ENCODE measurements around the gene FGD2.
A peak's percentile ranks its signal among the peaks of the same experiment; 100 is the strongest.
"Not testable (repeated sequence)": the region's sequence is repeated elsewhere in the genome, so short reads cannot be mapped to it uniquely, and the experiment has no call there.

The FGD2 gene

DNA sequence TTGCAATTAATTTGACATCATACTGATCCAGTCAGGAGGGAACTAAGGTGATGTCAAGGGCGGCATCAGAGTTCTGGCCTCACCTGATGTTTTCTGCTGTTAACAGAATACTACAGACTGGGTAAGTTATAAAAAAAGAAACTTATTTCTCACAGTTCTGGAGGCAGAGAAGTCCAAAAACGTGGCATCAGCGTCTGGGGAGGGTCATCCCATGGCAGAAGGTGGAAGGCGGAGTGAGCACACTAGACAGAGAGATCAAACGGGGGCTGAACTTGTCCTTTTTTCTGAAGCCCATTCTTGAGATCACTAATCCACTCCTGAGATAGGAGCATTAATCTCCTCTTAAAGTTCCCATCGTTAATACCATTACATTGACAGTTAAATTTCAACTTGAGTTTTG is 16.2 kb upstream of the FGD2 start:
- H3K27ac ChIP-seq = no peak overlapping the region
- H3K36me3 ChIP-seq = no peaks in the 10 kb centered on the region
- no peak overlapping the region for H3K4me3 ChIP-seq
- H3K27me3 ChIP-seq = no peaks in the 10 kb centered on the region
- peaks cover 0 to 22% (median 12%) of the 10 kb centered on the region in 4 donors for H3K4me1 ChIP-seq
- intact Hi-C loops (cut with DNase I; ENCODE audit: low total_unique reads) = no loop called here
- H3K9me3 ChIP-seq = no peaks in the 10 kb centered on the region
- no peak for DNase-seq
- TF ChIP-seq, protein P1, sequence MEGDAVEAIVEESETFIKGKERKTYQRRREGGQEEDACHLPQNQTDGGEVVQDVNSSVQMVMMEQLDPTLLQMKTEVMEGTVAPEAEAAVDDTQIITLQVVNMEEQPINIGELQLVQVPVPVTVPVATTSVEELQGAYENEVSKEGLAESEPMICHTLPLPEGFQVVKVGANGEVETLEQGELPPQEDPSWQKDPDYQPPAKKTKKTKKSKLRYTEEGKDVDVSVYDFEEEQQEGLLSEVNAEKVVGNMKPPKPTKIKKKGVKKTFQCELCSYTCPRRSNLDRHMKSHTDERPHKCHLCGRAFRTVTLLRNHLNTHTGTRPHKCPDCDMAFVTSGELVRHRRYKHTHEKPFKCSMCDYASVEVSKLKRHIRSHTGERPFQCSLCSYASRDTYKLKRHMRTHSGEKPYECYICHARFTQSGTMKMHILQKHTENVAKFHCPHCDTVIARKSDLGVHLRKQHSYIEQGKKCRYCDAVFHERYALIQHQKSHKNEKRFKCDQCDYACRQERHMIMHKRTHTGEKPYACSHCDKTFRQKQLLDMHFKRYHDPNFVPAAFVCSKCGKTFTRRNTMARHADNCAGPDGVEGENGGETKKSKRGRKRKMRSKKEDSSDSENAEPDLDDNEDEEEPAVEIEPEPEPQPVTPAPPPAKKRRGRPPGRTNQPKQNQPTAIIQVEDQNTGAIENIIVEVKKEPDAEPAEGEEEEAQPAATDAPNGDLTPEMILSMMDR (IDR thresholded peaks at IDR 0.05) = no peak

DNA sequence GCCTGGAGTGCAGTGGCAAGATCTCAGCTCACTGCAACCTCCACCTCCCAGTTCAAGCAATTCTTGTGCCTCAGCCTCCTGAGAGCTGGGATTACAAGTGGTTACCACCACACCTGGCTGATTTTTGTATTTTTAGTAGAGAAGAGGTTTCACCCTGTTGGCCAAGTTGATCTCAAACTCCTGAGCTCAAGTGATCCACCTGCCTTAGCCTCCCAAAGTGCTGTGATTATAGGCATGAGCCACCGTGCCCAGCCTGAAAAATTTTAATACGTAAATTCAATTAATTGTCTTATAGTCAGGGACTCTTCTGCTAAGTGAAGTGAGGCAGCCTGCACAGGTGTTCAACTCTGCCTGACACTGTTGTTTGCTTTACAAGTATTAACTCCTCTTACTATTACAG is 15.1 kb upstream of the FGD2 start:
- H3K27ac ChIP-seq; H3K4me3 ChIP-seq; H3K9me3 ChIP-seq; DNase-seq; H3K36me3 ChIP-seq; H3K27me3 ChIP-seq; intact Hi-C loops (cut with DNase I; ENCODE audit: low total_unique reads): not testable (repeated sequence)
- H3K4me1 ChIP-seq = peaks cover 0 to 13% (median 8%) of the 10 kb centered on the region in 4 donors

DNA sequence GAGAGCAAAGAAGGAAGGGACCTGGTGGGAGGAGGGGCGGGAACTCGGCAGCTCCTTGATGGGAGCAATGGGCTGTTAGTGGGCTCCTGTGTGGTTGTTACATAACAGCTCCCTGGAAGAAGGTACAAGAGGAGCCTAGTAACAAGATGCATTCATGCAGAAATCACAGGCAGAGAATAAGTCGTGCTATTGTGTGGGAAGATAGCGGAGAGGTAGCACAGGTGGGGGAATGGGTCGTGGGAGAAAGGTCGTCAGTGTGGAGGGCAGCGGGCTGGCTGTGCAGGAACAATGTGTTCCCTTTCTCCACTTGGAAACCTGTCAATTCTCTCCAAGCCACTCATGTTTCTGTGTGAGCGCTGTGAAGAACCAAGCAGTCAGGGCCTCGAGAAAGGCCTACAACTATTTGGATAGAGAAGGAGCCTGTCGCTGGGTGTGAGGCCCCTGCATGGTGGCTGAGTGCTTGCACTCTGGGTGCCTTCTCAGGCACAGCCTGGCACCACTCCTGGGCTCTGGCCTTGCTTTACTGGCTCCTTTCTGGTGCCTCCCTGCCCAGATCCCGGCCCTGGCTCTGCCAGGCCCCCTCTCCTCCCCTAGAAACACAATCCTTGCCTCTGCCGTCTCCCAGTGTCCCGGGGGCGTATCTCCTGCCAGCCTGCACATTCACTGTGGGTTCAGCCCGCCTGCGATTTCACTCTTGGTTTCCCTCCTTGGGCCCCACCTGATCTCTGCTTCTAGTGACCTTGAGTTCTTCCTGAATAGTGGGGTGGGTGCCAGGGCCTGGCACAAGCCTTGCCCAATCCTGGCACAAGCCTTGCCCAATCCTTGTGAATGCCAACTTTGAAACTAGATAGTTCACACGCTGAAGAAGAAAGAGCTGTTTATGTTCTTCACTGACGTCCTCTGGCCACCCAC is 7.4 kb upstream of the FGD2 start:
- intact Hi-C loops (cut with DNase I; ENCODE audit: low total_unique reads) = no loop called here
- H3K4me1 ChIP-seq = no peaks in the 10 kb centered on the region
- no peaks in the 10 kb centered on the region for H3K9me3 ChIP-seq
- DNase-seq = no peak
- no peak overlapping the region for H3K4me3 ChIP-seq
- TF ChIP-seq, protein P1 (IDR thresholded peaks at IDR 0.05) = no peak
- H3K36me3 ChIP-seq = no peaks in the 10 kb centered on the region
- H3K27ac ChIP-seq = peak overlapping the region in 1 of 2 donors; percentile 44
- H3K27me3 ChIP-seq = peaks cover 0 to 2% of the 10 kb centered on the region in 2 donors

DNA sequence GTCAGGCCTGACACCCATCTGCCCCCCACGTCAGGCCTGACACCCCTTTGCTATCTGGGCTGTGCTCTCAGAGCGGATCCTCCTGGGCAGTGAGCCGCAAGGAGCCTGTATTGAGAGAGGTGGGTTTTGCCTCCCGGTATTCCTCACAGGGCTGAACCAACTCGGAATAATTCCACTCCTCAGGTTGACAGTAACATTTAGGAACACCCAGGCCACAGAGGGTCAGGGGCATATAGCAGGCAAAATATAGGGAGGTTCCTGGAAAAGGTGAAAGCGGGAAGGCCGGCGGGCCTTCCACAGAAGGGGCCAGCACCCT is 6.8 kb upstream of the FGD2 start:
- TF ChIP-seq, protein P1 (IDR thresholded peaks at IDR 0.05) = no peak
- Histone ChIP-seq H3K4me1 (no peaks in the 10 kb centered on the region), H3K27ac (no peak overlapping the region), H3K36me3 (no peaks in the 10 kb centered on the region), H3K9me3 (no peaks in the 10 kb centered on the region), H3K4me3 (no peak overlapping the region), H3K27me3 (peaks cover 0 to 2% of the 10 kb centered on the region in 2 donors)
- intact Hi-C loops (cut with DNase I; ENCODE audit: low total_unique reads) = no loop called here
- no peak for DNase-seq

DNA sequence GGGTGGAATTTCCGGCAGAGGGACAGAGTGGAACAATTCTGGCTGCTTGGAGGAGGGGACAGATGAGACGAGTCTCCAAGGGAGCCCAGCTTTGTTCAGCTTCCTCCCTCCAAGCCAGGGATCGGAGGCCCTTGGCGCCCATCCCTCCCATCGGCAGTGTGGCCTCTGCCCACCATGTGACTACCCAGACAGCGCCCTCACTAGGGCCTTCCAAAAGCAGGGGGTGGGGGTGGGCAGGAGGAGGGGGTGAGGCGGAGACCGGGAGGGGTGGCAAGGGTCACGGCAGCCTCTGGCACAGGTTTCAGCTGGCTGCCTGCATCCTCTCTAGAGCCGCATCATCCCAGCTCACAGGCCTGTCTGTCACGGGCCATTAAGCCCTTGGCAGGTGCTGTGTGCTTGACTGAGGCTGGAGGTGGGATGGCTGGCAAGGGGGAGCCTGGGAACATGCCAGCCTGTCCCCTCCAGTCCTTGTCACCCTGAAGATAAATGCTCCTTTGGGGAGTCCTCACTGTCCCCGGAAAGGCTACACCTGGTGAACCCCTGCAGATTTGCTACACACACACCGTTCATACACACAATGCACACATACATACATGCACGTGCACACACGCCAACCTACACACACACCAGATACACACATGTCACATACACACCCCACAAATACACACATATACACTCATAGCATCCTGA is 6.2 kb upstream of the FGD2 start:
- intact Hi-C loops (cut with DNase I; ENCODE audit: low total_unique reads) = no loop called here
- no peak overlapping the region for H3K27ac ChIP-seq
- no peak for DNase-seq
- H3K4me3 ChIP-seq = no peak overlapping the region
- H3K9me3 ChIP-seq = no peaks in the 10 kb centered on the region
- peaks cover 0 to 2% of the 10 kb centered on the region in 2 donors for H3K27me3 ChIP-seq
- H3K36me3 ChIP-seq = no peaks in the 10 kb centered on the region
- no peaks in the 10 kb centered on the region for H3K4me1 ChIP-seq
- TF ChIP-seq, protein P1 (IDR thresholded peaks at IDR 0.05) = no peak

DNA sequence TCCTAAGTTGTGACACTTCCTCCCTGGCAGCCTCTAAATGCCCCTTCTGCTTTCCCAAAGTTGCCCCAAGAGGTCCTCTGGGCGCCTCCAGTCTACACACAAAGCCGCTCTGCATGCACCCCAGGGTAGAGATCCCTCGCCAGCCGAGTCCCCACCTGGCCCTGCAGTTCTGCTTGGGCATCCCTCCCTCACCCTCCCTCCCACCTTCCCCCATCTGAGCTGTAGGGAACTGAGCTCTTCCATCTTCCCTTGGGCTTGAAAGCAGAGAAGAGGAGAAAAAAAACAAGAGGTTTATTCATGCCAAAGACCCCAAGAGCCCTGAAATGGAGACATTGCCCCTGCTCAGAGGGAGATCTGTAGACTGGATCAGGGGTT is 5.7 kb upstream of the FGD2 start:
- H3K4me1 ChIP-seq = no peaks in the 10 kb centered on the region
- no peak overlapping the region for H3K4me3 ChIP-seq
- H3K27me3 ChIP-seq = peaks cover 0 to 2% of the 10 kb centered on the region in 2 donors
- DNase-seq = no peak
- H3K27ac ChIP-seq = no peak overlapping the region
- no peaks in the 10 kb centered on the region for H3K36me3 ChIP-seq
- no peaks in the 10 kb centered on the region for H3K9me3 ChIP-seq
- TF ChIP-seq, protein P1 (IDR thresholded peaks at IDR 0.05) = no peak
- intact Hi-C loops (cut with DNase I; ENCODE audit: low total_unique reads) = no loop called here
